Left forelimb (tissue), 1 donor: ENCODE results near the gene LECT2.

Experiments used
- DNase-seq: peaks from one replicate; pipeline ENCODE4 v3.0.0-alpha.2; 2018; ENCODE audit warnings: low spot score

The LECT2 gene

GRCh38 chr5:135978212-135978631 lies 23.4 kb upstream of the LECT2 start:
- DNase-seq: no peak

GRCh38 chr5:135977375-135977928 lies 22.7 kb upstream of the LECT2 start:
- no peak for DNase-seq

- DNase-seq: no peak
Observed at GRCh38 chr5:135976216-135976615, 21.4 kb upstream of the LECT2 start.

GRCh38 chr5:135975122-135975521 lies 20.3 kb upstream of the LECT2 start:
- DNase-seq: no peak

GRCh38 chr5:135974021-135974600 lies 19.3 kb upstream of the LECT2 start:
- DNase-seq: no peak

- no peak for DNase-seq
Observed at GRCh38 chr5:135973323-135974020, 18.7 kb upstream of the LECT2 start.

GRCh38 chr5:135971701-135972100 lies 16.9 kb upstream of the LECT2 start:
- no peak for DNase-seq

- DNase-seq: no peak
Observed at GRCh38 chr5:135966790-135967189, 12.0 kb upstream of the LECT2 start.

GRCh38 chr5:135966165-135966564 lies 11.4 kb upstream of the LECT2 start:
- DNase-seq: no peak

- no peak for DNase-seq
Observed at GRCh38 chr5:135965504-135965903, 10.7 kb upstream of the LECT2 start.

GRCh38 chr5:135964670-135965320 lies 10.0 kb upstream of the LECT2 start:
- no peak for DNase-seq

- DNase-seq: no peak
Observed at GRCh38 chr5:135955525-135955924, 742 bp upstream of the LECT2 start.

- no peak for DNase-seq
Observed at GRCh38 chr5:135953850-135954249, 933 bp downstream of the LECT2 start.

GRCh38 chr5:135952683-135953082 lies 2.1 kb downstream of the LECT2 start:
- DNase-seq: no peak

GRCh38 chr5:135951807-135952206 lies 3.0 kb downstream of the LECT2 start:
- DNase-seq: no peak

- DNase-seq: no peak
Observed at GRCh38 chr5:135951257-135951656, 3.5 kb downstream of the LECT2 start.

- DNase-seq: no peak
Observed at GRCh38 chr5:135950611-135951010, 4.2 kb downstream of the LECT2 start.

- DNase-seq: no peak
Observed at GRCh38 chr5:135944967-135945560, 9.7 kb downstream of the LECT2 start.

GRCh38 chr5:135944564-135944963 lies 10.2 kb downstream of the LECT2 start:
- no peak for DNase-seq

GRCh38 chr5:135942202-135942771 lies 12.5 kb downstream of the LECT2 start:
- no peak for DNase-seq

GRCh38 chr5:135941711-135942110 lies 13.1 kb downstream of the LECT2 start:
- no peak for DNase-seq

GRCh38 chr5:135937245-135937911 lies 17.4 kb downstream of the LECT2 start:
- no peak for DNase-seq
